Spleen (tissue), 7 donors: ENCODE measurements around the gene DDX31.

Experiments used
- POLR2A ChIP-seq, 3 donors: fragments of 450-650 bp; IDR thresholded peaks; one replicate each; pipeline ENCODE4 v1.5.1; 2017; ENCODE audit warnings: antibody characterized with exemption in 3 of 3, mild to moderate bottlenecking in 1 of 3
- TF ChIP-seq, protein P1 (sequence below), 11 experiments: fragments of 200-600 bp in 7 of 11; fragments of 450-650 bp in 4 of 11; sonication (generic) in 4 of 11; IDR thresholded peaks in 8 of 11; conservative IDR thresholded peaks in 3 of 11; 1 replicate in 7 of 11; 2 replicates in 4 of 11; pipeline versions ENCODE4 v1.4.0 to v1.8.0; 2016 to 2021; ENCODE audit warnings: antibody characterized with exemption in 11 of 11, inconsistent platforms in 4 of 11, mild to moderate bottlenecking in 1 of 11
- donor health status: DM: no; HTN: no; CAD: no; lungs with moderate emphysema.
- donor health status: DM: no; HTN: no; CAD: no.
- donor health status: DM: no; HTN: no; CAD: no.

DNA sequence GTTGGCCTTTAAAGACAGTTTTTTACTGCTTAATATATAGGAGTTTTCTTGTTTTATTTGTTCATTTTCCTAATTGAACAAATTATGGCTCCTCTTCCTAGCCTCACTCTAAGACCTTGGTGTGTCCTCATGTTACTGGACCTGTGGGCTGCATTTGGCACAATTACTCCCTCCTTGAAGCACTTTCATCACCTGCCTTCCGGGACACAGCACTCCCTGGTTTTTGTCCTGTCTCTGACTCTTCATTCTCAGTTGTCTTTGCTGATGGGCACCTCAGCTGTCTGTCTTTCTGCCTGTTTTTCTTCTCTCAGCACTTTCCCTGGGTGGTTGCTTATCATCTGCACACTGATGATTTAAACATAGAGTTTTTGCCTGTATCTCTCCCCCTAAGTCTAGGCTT, 14.1 kb upstream of the DDX31 start:
- TF ChIP-seq, protein P1, sequence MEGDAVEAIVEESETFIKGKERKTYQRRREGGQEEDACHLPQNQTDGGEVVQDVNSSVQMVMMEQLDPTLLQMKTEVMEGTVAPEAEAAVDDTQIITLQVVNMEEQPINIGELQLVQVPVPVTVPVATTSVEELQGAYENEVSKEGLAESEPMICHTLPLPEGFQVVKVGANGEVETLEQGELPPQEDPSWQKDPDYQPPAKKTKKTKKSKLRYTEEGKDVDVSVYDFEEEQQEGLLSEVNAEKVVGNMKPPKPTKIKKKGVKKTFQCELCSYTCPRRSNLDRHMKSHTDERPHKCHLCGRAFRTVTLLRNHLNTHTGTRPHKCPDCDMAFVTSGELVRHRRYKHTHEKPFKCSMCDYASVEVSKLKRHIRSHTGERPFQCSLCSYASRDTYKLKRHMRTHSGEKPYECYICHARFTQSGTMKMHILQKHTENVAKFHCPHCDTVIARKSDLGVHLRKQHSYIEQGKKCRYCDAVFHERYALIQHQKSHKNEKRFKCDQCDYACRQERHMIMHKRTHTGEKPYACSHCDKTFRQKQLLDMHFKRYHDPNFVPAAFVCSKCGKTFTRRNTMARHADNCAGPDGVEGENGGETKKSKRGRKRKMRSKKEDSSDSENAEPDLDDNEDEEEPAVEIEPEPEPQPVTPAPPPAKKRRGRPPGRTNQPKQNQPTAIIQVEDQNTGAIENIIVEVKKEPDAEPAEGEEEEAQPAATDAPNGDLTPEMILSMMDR (IDR thresholded peaks at IDR 0.05 in 8 of 11, conservative IDR thresholded peaks at IDR 0.05 in 3 of 11) = no peak
- no peak for TF ChIP-seq POLR2A (IDR thresholded peaks at IDR 0.05)
